Measurements from ENCODE around the gene RCN2. TPM values are rescaled to one million over a fixed set of nuclear protein-coding genes. Genes with fewer than 3 reads are reported as not detected.

RCN2 gene
- total RNA-seq, 1 experiment from 2014 or later = 48.1 TPM

- Mint-ChIP-seq H3K4me3 (ENCODE audit: unreplicated experiment) (no peak overlapping the region), H3K27me3 (ENCODE audit: insufficient read depth, unreplicated experiment) (no peaks in the 10 kb centered on the region), H3K4me1 (ENCODE audit: insufficient read depth, unreplicated experiment) (no peaks in the 10 kb centered on the region), H3K36me3 (ENCODE audit: insufficient read depth, unreplicated experiment) (peaks cover 82% of the 10 kb centered on the region), H3K9me3 (ENCODE audit: unreplicated experiment) (no peaks in the 10 kb centered on the region), H3K27ac (ENCODE audit: low read depth, unreplicated experiment) (no peak overlapping the region)
- intact Hi-C loops (cut with micrococcal nuclease) = no loop called here
- POLR2A ChIA-PET = interaction anchor here (0.8 to 4.4 kb wide), 4 partner anchors 9 to 21 kb away, joined by 3 to 26 read pairs (median 4); partner anchors contain the start of gene RCN2
- BruUV-seq (replicated peaks) = no TSS peak
- TF ChIP-seq CTCF (IDR thresholded peaks at IDR 0.05; ENCODE audit: unreplicated experiment) = no peak
- DNase-seq (ENCODE audit: unreplicated experiment) = no peak
- CTCF ChIA-PET = interaction anchor here (1.5 kb wide), 1 partner anchor 41 kb away, joined by 3 read pairs; no protein-coding TSS in a partner anchor
Observed at GRCh38 chr15:76942331-76942730, 10.8 kb downstream of the RCN2 start.

- ChIA-PET POLR2A (interaction anchor here (4.7 kb wide), 1 partner anchor 14 kb away, joined by 26 read pairs; the partner anchor contains the start of gene RCN2), CTCF (interaction anchor here (0.6 to 0.7 kb wide), 2 partner anchors 12 to 1318 kb away, joined by 3 read pairs; no protein-coding TSS in a partner anchor)
- intact Hi-C loops (cut with micrococcal nuclease) = no loop called here
- Mint-ChIP-seq H3K36me3 (ENCODE audit: insufficient read depth, unreplicated experiment) (peaks cover 87% of the 10 kb centered on the region), H3K9me3 (ENCODE audit: unreplicated experiment) (no peaks in the 10 kb centered on the region), H3K4me3 (ENCODE audit: unreplicated experiment) (no peak overlapping the region), H3K4me1 (ENCODE audit: insufficient read depth, unreplicated experiment) (no peaks in the 10 kb centered on the region), H3K27ac (ENCODE audit: low read depth, unreplicated experiment) (no peak overlapping the region), H3K27me3 (ENCODE audit: insufficient read depth, unreplicated experiment) (no peaks in the 10 kb centered on the region)
- BruUV-seq (replicated peaks) = no TSS peak
- TF ChIP-seq CTCF (IDR thresholded peaks at IDR 0.05; ENCODE audit: unreplicated experiment) = no peak
- DNase-seq (ENCODE audit: unreplicated experiment) = no peak
Observed at GRCh38 chr15:76945494-76946093, 14.0 kb downstream of the RCN2 start.

- DNase-seq (ENCODE audit: unreplicated experiment) = no peak
- intact Hi-C loops (cut with micrococcal nuclease) = no loop called here
- no peaks in the 10 kb centered on the region for H3K9me3 Mint-ChIP-seq (ENCODE audit: unreplicated experiment)
- H3K4me1 Mint-ChIP-seq (ENCODE audit: insufficient read depth, unreplicated experiment) = no peaks in the 10 kb centered on the region
- TF ChIP-seq CTCF (IDR thresholded peaks at IDR 0.05; ENCODE audit: unreplicated experiment) = no peak
- no peak overlapping the region for H3K27ac Mint-ChIP-seq (ENCODE audit: low read depth, unreplicated experiment)
- no peak overlapping the region for H3K4me3 Mint-ChIP-seq (ENCODE audit: unreplicated experiment)
- BruUV-seq (replicated peaks) = no TSS peak
- POLR2A ChIA-PET = interaction anchor here (0.9 to 4.7 kb wide), 3 partner anchors 9 to 16 kb away, joined by 3 to 26 read pairs (median 4); partner anchors contain the start of gene RCN2
- H3K27me3 Mint-ChIP-seq (ENCODE audit: insufficient read depth, unreplicated experiment) = no peaks in the 10 kb centered on the region
- CTCF ChIA-PET = interaction anchor here (0.7 to 0.9 kb wide), 2 partner anchors 43 to 113 kb away, joined by 3 read pairs; no protein-coding TSS in a partner anchor
- H3K36me3 Mint-ChIP-seq (ENCODE audit: insufficient read depth, unreplicated experiment) = peaks cover 78% of the 10 kb centered on the region
Observed at GRCh38 chr15:76947454-76947853, 15.9 kb downstream of the RCN2 start.

- no peak overlapping the region for H3K27ac Mint-ChIP-seq (ENCODE audit: low read depth, unreplicated experiment)
- intact Hi-C loops (cut with micrococcal nuclease) = no loop called here
- DNase-seq (ENCODE audit: unreplicated experiment) = no peak
- H3K9me3 Mint-ChIP-seq (ENCODE audit: unreplicated experiment) = no peaks in the 10 kb centered on the region
- no peak for TF ChIP-seq CTCF (IDR thresholded peaks at IDR 0.05; ENCODE audit: unreplicated experiment)
- H3K4me3 Mint-ChIP-seq (ENCODE audit: unreplicated experiment) = no peak overlapping the region
- H3K4me1 Mint-ChIP-seq (ENCODE audit: insufficient read depth, unreplicated experiment) = no peaks in the 10 kb centered on the region
- ChIA-PET CTCF (interaction anchor here (1.0 to 1.3 kb wide), 2 partner anchors 72 to 156 kb away, joined by 3 to 4 read pairs; no protein-coding TSS in a partner anchor), POLR2A (interaction anchor here (1.0 kb wide), 1 partner anchor 9 kb away, joined by 3 read pairs; no protein-coding TSS in a partner anchor)
- no TSS peak for BruUV-seq (replicated peaks)
- no peaks in the 10 kb centered on the region for H3K27me3 Mint-ChIP-seq (ENCODE audit: insufficient read depth, unreplicated experiment)
- H3K36me3 Mint-ChIP-seq (ENCODE audit: insufficient read depth, unreplicated experiment) = peaks cover 46% of the 10 kb centered on the region
Observed at GRCh38 chr15:76951220-76951619, 19.7 kb downstream of the RCN2 start.

All from MCF 10A (cell line).